NB4 (cell line): ENCODE results near the gene DAZAP1.

Experiments used
- CTCF ChIP-seq: IDR thresholded peaks from one replicate; pipeline ENCODE4 v1.5.1; 2012; ENCODE audit warnings: low read depth, low read length
- MAX ChIP-seq: IDR thresholded peaks from 2 replicates; pipeline ENCODE4 v1.6.1; 2011; ENCODE audit warnings: low read depth, low read length
- MYC ChIP-seq: IDR thresholded peaks from 2 replicates; pipeline ENCODE4 v1.6.1; 2011; ENCODE audit warnings: low read depth, low read length
- POLR2A ChIP-seq: IDR thresholded peaks from 2 replicates; pipeline ENCODE4 v1.6.1; 2011; ENCODE audit warnings: mild to moderate bottlenecking; ENCODE audit not compliant: insufficient read length; ENCODE audit errors: extremely low read depth

DNA sequence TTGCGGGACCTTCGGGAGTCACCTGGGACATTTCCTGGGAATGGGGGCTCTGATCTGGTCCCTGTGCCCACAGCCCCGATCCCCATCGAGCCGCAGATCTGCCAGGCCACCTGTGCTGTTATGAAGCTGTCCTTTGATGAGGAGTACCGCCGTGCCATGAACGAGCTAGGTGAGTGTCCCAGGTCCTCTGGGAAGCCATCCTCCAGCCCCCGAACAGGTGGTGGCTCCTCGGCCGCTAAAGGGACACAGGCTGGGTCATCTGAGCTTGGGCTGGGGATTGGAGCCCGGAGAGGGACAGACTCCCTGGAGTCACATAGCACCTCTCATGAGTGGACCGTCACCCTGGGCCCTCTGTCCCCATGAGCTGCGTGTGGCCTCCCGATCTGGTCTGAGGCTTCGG lies 50.5 kb downstream of the DAZAP1 start:
- TF ChIP-seq CTCF (no peak), POLR2A (no peak), MYC (no peak), MAX (no peak)
